Measurements from ENCODE around the gene SETD3.

The SETD3 gene

DNA sequence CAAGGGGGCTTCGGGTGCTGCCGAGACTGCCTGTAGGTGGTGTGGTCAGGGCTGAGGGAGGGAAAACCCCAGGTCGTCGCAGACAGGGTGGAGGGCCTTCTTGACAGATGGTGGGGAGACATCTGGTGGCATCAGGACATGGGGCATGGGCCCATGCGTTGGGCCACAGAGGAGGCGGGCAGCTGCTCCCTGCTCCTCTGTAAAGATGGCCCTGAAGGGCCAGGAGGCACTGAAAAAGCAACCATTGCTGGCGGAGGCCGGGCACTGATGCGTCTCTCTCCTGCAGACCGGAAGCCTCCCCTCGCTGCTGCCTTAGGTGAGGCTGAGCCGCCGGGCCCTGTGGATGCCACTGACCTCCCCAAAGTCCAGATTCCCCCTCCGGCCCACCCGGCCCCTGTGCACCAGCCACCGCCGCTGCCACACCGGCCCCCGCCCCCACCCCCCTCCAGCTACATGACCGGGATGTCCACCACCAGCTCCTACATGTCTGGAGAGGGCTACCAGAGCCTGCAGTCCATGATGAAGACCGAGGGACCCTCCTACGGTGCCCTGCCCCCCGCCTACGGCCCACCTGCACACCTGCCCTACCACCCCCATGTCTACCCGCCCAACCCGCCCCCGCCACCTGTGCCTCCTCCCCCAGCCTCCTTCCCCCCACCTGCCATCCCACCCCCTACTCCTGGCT is 29.4 kb upstream of the SETD3 start:
- Histone ChIP-seq H3K4me3 (ENCODE audit: low read depth, low read length, poor library complexity, severe bottlenecking) (no peak overlapping the region), H3K9me2 (ENCODE audit: low read depth, low read length) (no peaks in the 10 kb centered on the region), H4K20me1 (ENCODE audit: insufficient read depth, low read length) (no peaks in the 10 kb centered on the region), H2AFZ (ENCODE audit: low read length) (no peak overlapping the region), H3F3A (ENCODE audit: insufficient read depth, low read length) (no peaks in the 10 kb centered on the region), H3K4me1 (ENCODE audit: insufficient read depth, low read length, severe bottlenecking) (no peaks in the 10 kb centered on the region), H3K27ac (ENCODE audit: low read depth, low read length, poor library complexity, severe bottlenecking) (no peak overlapping the region), H3K27me3 (ENCODE audit: insufficient read depth, low read length) (no peaks in the 10 kb centered on the region), H3K4me2 (ENCODE audit: low read length) (no peak overlapping the region), H3K9ac (ENCODE audit: low read length) (no peak overlapping the region), H3K79me2 (ENCODE audit: insufficient read depth, low read length) (no peaks in the 10 kb centered on the region), H3K36me3 (ENCODE audit: insufficient read depth, low read length) (peaks cover 49% of the 10 kb centered on the region), H3K9me3 (ENCODE audit: low read length) (no peaks in the 10 kb centered on the region)
- TF ChIP-seq EZH2 (IDR thresholded peaks at IDR 0.05; ENCODE audit: borderline replicate concordance, low read length): no peak
- TF ChIP-seq, protein P1, sequence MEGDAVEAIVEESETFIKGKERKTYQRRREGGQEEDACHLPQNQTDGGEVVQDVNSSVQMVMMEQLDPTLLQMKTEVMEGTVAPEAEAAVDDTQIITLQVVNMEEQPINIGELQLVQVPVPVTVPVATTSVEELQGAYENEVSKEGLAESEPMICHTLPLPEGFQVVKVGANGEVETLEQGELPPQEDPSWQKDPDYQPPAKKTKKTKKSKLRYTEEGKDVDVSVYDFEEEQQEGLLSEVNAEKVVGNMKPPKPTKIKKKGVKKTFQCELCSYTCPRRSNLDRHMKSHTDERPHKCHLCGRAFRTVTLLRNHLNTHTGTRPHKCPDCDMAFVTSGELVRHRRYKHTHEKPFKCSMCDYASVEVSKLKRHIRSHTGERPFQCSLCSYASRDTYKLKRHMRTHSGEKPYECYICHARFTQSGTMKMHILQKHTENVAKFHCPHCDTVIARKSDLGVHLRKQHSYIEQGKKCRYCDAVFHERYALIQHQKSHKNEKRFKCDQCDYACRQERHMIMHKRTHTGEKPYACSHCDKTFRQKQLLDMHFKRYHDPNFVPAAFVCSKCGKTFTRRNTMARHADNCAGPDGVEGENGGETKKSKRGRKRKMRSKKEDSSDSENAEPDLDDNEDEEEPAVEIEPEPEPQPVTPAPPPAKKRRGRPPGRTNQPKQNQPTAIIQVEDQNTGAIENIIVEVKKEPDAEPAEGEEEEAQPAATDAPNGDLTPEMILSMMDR (IDR thresholded peaks at IDR 0.05; ENCODE audit: low read length): no peak

DNA sequence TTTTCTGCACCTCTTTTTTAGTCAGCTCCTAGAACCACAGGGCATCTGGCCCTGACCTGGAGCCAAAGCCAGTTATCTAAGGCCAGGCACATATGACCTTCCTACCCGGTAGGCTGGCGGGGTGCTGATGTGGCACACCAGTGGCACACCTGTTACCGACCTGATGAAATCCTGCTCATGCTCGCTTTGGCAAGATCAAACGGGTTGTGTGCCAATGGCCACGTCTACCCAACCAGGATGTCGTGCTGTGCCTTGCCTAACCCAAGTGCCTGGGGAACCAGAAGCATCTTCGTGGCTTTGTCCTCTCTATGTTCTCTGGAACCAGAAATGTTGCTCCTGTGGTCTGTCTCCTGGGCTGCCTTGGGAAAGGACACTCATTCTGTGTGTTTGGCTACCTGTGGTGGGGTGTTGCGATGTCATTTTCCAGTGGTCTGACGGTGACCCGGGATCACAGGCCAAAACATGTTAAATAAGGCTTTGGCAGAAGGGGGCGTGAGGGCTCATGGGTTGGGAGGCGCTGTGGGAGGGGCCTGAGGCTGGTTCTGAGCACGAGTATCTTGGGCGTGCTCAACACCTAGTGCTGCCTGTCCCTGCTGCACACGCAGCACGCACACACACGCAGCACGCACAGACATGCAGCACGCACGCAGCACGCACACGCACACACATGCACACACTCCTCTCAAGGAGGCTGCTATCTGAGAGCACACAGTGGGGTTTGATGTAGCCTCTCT is 28.4 kb upstream of the SETD3 start:
- TF ChIP-seq, protein P1 (IDR thresholded peaks at IDR 0.05; ENCODE audit: low read length): no peak
- no peak for TF ChIP-seq EZH2 (IDR thresholded peaks at IDR 0.05; ENCODE audit: borderline replicate concordance, low read length)
- Histone ChIP-seq H3K9me3 (ENCODE audit: low read length) (no peaks in the 10 kb centered on the region), H3K4me2 (ENCODE audit: low read length) (no peak overlapping the region), H3K9ac (ENCODE audit: low read length) (no peak overlapping the region), H4K20me1 (ENCODE audit: insufficient read depth, low read length) (no peaks in the 10 kb centered on the region), H3K4me3 (ENCODE audit: low read depth, low read length, poor library complexity, severe bottlenecking) (no peak overlapping the region), H3K4me1 (ENCODE audit: insufficient read depth, low read length, severe bottlenecking) (no peaks in the 10 kb centered on the region), H3K27ac (ENCODE audit: low read depth, low read length, poor library complexity, severe bottlenecking) (no peak overlapping the region), H3F3A (ENCODE audit: insufficient read depth, low read length) (no peaks in the 10 kb centered on the region), H3K9me2 (ENCODE audit: low read depth, low read length) (no peaks in the 10 kb centered on the region), H3K27me3 (ENCODE audit: insufficient read depth, low read length) (no peaks in the 10 kb centered on the region), H3K36me3 (ENCODE audit: insufficient read depth, low read length) (peaks cover 59% of the 10 kb centered on the region), H2AFZ (ENCODE audit: low read length) (no peak overlapping the region), H3K79me2 (ENCODE audit: insufficient read depth, low read length) (no peaks in the 10 kb centered on the region)

DNA sequence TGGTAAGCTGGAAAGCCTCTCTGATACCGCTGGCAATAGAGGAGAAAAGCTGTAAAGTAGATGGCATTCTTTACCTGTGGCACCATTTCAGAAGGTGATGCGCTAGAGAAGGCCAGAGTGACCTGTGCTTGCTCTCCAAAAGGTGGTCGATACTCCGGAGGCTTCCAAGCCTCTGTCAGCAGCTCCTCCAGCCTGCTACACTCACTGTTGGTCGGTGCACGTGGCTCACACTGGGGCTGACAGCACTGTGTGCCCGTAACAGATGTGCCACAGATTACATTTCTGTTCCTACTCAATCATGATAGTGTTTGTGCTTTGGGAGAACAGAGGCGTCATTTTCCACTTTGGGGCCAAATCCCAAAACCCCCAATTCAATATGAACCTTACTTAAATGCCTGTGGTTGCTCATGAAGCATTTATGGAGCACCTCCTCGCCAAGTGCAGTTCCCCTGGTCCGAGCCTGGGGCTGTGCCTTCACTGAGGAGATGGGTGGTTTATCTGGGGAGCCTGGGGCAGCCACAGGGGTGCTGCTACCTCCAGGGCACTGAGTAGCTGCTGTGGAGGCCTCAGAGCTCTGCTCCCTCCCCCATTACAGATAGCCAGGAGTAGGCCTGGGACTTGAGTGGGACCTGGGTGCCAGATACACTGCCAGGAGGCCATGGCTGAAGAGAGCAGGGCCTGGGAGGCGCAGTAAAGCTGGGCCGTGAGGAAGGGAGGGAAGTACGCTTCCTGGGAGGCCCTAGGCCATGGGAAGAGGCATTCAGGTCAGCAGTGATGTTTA is 27.4 kb upstream of the SETD3 start:
- TF ChIP-seq, protein P1 (IDR thresholded peaks at IDR 0.05; ENCODE audit: low read length): no peak
- TF ChIP-seq EZH2 (IDR thresholded peaks at IDR 0.05; ENCODE audit: borderline replicate concordance, low read length): no peak
- no peaks in the 10 kb centered on the region for H4K20me1 ChIP-seq (ENCODE audit: insufficient read depth, low read length)
- no peaks in the 10 kb centered on the region for H3K27me3 ChIP-seq (ENCODE audit: insufficient read depth, low read length)
- no peaks in the 10 kb centered on the region for H3F3A ChIP-seq (ENCODE audit: insufficient read depth, low read length)
- H3K4me1 ChIP-seq (ENCODE audit: insufficient read depth, low read length, severe bottlenecking): no peaks in the 10 kb centered on the region
- H3K9me3 ChIP-seq (ENCODE audit: low read length): no peaks in the 10 kb centered on the region
- H3K4me2 ChIP-seq (ENCODE audit: low read length): no peak overlapping the region
- no peaks in the 10 kb centered on the region for H3K9me2 ChIP-seq (ENCODE audit: low read depth, low read length)
- H3K4me3 ChIP-seq (ENCODE audit: low read depth, low read length, poor library complexity, severe bottlenecking): no peak overlapping the region
- no peaks in the 10 kb centered on the region for H3K79me2 ChIP-seq (ENCODE audit: insufficient read depth, low read length)
- H3K27ac ChIP-seq (ENCODE audit: low read depth, low read length, poor library complexity, severe bottlenecking): no peak overlapping the region
- peaks cover 69% of the 10 kb centered on the region for H3K36me3 ChIP-seq (ENCODE audit: insufficient read depth, low read length)
- no peak overlapping the region for H2AFZ ChIP-seq (ENCODE audit: low read length)
- no peak overlapping the region for H3K9ac ChIP-seq (ENCODE audit: low read length)

Data from OCI-LY1 (cell line).